Hematopoietic multipotent progenitor cell treated with erythropoietin and hydrocortisone succinate and interleukin-3 and kit ligand, for 17 days (in vitro differentiated cells): ENCODE measurements around the gene GPR65.
"Not testable (repeated sequence)": the region's sequence is repeated elsewhere in the genome, so short reads cannot be mapped to it uniquely, and the experiment has no call there.

Source experiments
- DNase-seq: peaks from one replicate; pipeline ENCODE4 v3.0.0-alpha.2; 2015; ENCODE audit warnings: low spot score

The GPR65 gene

GRCh38 chr14:88004506-88005036 lies 364 bp upstream of the GPR65 start:
- DNase-seq, result no peak

- no peak for DNase-seq
Observed at GRCh38 chr14:88005978-88006851, 1.3 kb downstream of the GPR65 start.

GRCh38 chr14:88007608-88008007 lies 2.7 kb downstream of the GPR65 start:
- DNase-seq, result no peak

- DNase-seq, result no peak
Observed at GRCh38 chr14:88008039-88008742, 3.3 kb downstream of the GPR65 start.

GRCh38 chr14:88009486-88009885 lies 4.6 kb downstream of the GPR65 start:
- no peak for DNase-seq

- DNase-seq, result no peak
Observed at GRCh38 chr14:88010331-88010730, 5.4 kb downstream of the GPR65 start.

- DNase-seq, result no peak
Observed at GRCh38 chr14:88012495-88012894, 7.6 kb downstream of the GPR65 start.

- DNase-seq, result peak; percentile 71
Observed at GRCh38 chr14:88013750-88014349, 8.9 kb downstream of the GPR65 start.

- no peak for DNase-seq
Observed at GRCh38 chr14:88016768-88017167, 11.8 kb downstream of the GPR65 start.

GRCh38 chr14:88017535-88017934 lies 12.6 kb downstream of the GPR65 start:
- DNase-seq, result no peak

GRCh38 chr14:88023658-88024187 lies 18.8 kb downstream of the GPR65 start:
- DNase-seq, result peak; percentile 5

- DNase-seq, result not testable (repeated sequence)
Observed at GRCh38 chr14:88024252-88025086, 19.5 kb downstream of the GPR65 start.

GRCh38 chr14:88025313-88025712 lies 20.4 kb downstream of the GPR65 start:
- DNase-seq, result no peak

- no peak for DNase-seq
Observed at GRCh38 chr14:88026890-88027289, 22.0 kb downstream of the GPR65 start.

- no peak for DNase-seq
Observed at GRCh38 chr14:88029500-88029899, 24.6 kb downstream of the GPR65 start.

- no peak for DNase-seq
Observed at GRCh38 chr14:88030079-88030478, 25.1 kb downstream of the GPR65 start.

- DNase-seq, result no peak
Observed at GRCh38 chr14:88030892-88031291, 26.0 kb downstream of the GPR65 start.

GRCh38 chr14:88032373-88032772 lies 27.4 kb downstream of the GPR65 start:
- DNase-seq, result no peak

- DNase-seq, result no peak
Observed at GRCh38 chr14:88034076-88034475, 29.1 kb downstream of the GPR65 start.

GRCh38 chr14:88036422-88036821 lies 31.5 kb downstream of the GPR65 start:
- no peak for DNase-seq

GRCh38 chr14:88037325-88037724 lies 32.4 kb downstream of the GPR65 start:
- DNase-seq, result no peak
